22Rv1 (cell line): ENCODE results near the gene CTSH.

Experiments
- CTCF ChIP-seq: fragments of 450-650 bp; IDR thresholded peaks from 2 replicates; pipeline ENCODE4 v1.5.1; 2017; ENCODE audit warnings: mild to moderate bottlenecking
- ZFX ChIP-seq: fragments of 450-650 bp; IDR thresholded peaks from 2 replicates; pipeline ENCODE4 v1.6.1; 2017; ENCODE audit warnings: antibody characterized with exemption, borderline replicate concordance

GRCh38 chr15:78990278-78990677 lies 45.4 kb upstream of the CTSH start:
- TF ChIP-seq CTCF: no peak
- TF ChIP-seq ZFX: no peak
